ENCODE results near the gene NPM3.
A peak's percentile ranks its signal among the peaks of the same experiment; 100 is the strongest.

The NPM3 gene

GRCh38 chr10:101824736-101825135, 41.5 kb upstream of the NPM3 start:
- Histone ChIP-seq H2AFZ (no peak overlapping the region), H3K4me3 (ENCODE audit: low read depth, low read length) (no peak overlapping the region), H3K36me3 (ENCODE audit: control insufficient read depth, insufficient read depth, low read length) (no peaks in the 10 kb centered on the region), H3K4me1 (no peaks in the 10 kb centered on the region), H3K79me2 (no peaks in the 10 kb centered on the region), H3K9ac (no peak overlapping the region), H3K27me3 (ENCODE audit: control insufficient read depth, insufficient read depth, low read length) (no peaks in the 10 kb centered on the region), H3K9me3 (ENCODE audit: control insufficient read depth, low read length) (no peaks in the 10 kb centered on the region), H3K4me2 (ENCODE audit: low read length) (no peak overlapping the region), H3K27ac (no peak overlapping the region)
- no peak for TF ChIP-seq CTCF (IDR thresholded peaks at IDR 0.05)

GRCh38 chr10:101818872-101819633, 35.8 kb upstream of the NPM3 start:
- Histone ChIP-seq H3K9ac (no peak overlapping the region), H3K27ac (peak overlapping the region; percentile 97), H3K4me1 (peaks cover 8% of the 10 kb centered on the region), H3K36me3 (ENCODE audit: control insufficient read depth, insufficient read depth, low read length) (no peaks in the 10 kb centered on the region), H3K4me3 (ENCODE audit: low read depth, low read length) (peak overlapping the region; percentile 97), H3K79me2 (peaks cover 24% of the 10 kb centered on the region), H3K9me3 (ENCODE audit: control insufficient read depth, low read length) (no peaks in the 10 kb centered on the region), H3K4me2 (ENCODE audit: low read length) (peak overlapping the region; percentile 63), H2AFZ (peak overlapping the region; percentile 95), H3K27me3 (ENCODE audit: control insufficient read depth, insufficient read depth, low read length) (no peaks in the 10 kb centered on the region)
- TF ChIP-seq CTCF (IDR thresholded peaks at IDR 0.05), result no peak

DNA sequence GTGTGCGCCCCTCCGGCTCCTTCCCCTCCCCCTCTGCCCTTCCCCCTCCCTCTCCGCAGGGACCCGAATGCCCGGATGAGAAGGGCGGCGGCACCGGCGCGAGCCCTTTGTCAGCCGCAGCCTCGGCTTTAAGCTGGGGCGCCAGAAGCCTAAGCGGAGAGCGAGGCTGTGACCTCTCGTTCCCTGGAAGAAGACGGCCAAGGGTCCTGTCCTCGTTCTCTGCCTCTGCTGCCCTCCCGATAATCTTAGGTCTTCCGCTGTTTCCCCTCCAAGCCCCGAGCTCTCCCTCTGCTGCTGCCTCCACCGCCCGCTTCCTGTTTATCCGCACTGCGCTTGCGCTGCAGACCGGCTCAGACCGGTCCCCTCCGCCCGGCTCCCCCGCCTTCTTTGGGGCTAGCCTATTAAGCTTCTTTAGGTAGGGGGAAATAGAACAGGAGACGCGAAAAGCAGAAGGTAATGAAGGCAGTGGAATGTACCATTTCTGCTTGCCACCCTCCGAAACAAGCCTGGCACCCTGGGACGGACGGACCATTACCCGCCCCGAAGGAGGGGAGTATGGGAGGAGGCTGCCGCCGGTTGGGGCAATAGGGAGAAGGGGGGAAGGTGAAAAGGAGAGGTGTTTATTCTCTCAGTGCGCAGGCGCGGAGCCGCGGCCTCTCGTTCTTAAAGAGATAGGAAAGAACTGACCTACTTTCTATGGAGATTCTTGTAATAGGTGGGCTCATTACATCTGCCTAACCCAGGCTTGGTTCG, 35.0 kb upstream of the NPM3 start, which contains the start of gene OGA:
OGA (minus strand) TSS at position 326 of the 753 bp plus-strand sequence. CDS start 422 bp downstream, outside the sequence.
- H3K4me2 ChIP-seq (ENCODE audit: low read length), result peak within 1 kb of the TSS; percentile 95
- TF ChIP-seq CTCF (IDR thresholded peaks at IDR 0.05), result no peak
- no peaks in the 10 kb centered on the region for H3K36me3 ChIP-seq (ENCODE audit: control insufficient read depth, insufficient read depth, low read length)
- no peaks in the 10 kb centered on the region for H3K27me3 ChIP-seq (ENCODE audit: control insufficient read depth, insufficient read depth, low read length)
- peak within 1 kb of the TSS; percentile 95 for H2AFZ ChIP-seq
- no peaks in the 10 kb centered on the region for H3K9me3 ChIP-seq (ENCODE audit: control insufficient read depth, low read length)
- H3K79me2 ChIP-seq, result peaks cover 28% of the 10 kb centered on the region
- peak within 1 kb of the TSS; percentile 97 for H3K4me3 ChIP-seq (ENCODE audit: low read depth, low read length)
- peak within 1 kb of the TSS; percentile 98 for H3K9ac ChIP-seq
- peak within 1 kb of the TSS; percentile 97 for H3K27ac ChIP-seq
- peaks cover 9% of the 10 kb centered on the region for H3K4me1 ChIP-seq

- H2AFZ ChIP-seq, result peak overlapping the region; percentile 95
- TF ChIP-seq CTCF (IDR thresholded peaks at IDR 0.05), result no peak
- H3K27me3 ChIP-seq (ENCODE audit: control insufficient read depth, insufficient read depth, low read length), result no peaks in the 10 kb centered on the region
- peaks cover 11% of the 10 kb centered on the region for H3K4me1 ChIP-seq
- H3K9me3 ChIP-seq (ENCODE audit: control insufficient read depth, low read length), result no peaks in the 10 kb centered on the region
- peaks cover 34% of the 10 kb centered on the region for H3K79me2 ChIP-seq
- H3K4me2 ChIP-seq (ENCODE audit: low read length), result peak overlapping the region; percentile 95
- H3K36me3 ChIP-seq (ENCODE audit: control insufficient read depth, insufficient read depth, low read length), result no peaks in the 10 kb centered on the region
- peak overlapping the region; percentile 98 for H3K9ac ChIP-seq
- peak overlapping the region; percentile 97 for H3K4me3 ChIP-seq (ENCODE audit: low read depth, low read length)
- peak overlapping the region; percentile 97 for H3K27ac ChIP-seq
These were observed 34.3 kb upstream of the NPM3 start for GRCh38 chr10:101817337-101818118.
